GM12872 (cell line): Measurements from ENCODE around the gene SNX9.

Experiments
- TF ChIP-seq, protein P1 (sequence below): IDR thresholded peaks from 3 replicates; pipeline ENCODE4 v1.5.1; 2011; ENCODE audit warnings: low read depth, mild to moderate bottlenecking, low read length, moderate library complexity; ENCODE audit not compliant: insufficient read depth

The SNX9 gene

DNA sequence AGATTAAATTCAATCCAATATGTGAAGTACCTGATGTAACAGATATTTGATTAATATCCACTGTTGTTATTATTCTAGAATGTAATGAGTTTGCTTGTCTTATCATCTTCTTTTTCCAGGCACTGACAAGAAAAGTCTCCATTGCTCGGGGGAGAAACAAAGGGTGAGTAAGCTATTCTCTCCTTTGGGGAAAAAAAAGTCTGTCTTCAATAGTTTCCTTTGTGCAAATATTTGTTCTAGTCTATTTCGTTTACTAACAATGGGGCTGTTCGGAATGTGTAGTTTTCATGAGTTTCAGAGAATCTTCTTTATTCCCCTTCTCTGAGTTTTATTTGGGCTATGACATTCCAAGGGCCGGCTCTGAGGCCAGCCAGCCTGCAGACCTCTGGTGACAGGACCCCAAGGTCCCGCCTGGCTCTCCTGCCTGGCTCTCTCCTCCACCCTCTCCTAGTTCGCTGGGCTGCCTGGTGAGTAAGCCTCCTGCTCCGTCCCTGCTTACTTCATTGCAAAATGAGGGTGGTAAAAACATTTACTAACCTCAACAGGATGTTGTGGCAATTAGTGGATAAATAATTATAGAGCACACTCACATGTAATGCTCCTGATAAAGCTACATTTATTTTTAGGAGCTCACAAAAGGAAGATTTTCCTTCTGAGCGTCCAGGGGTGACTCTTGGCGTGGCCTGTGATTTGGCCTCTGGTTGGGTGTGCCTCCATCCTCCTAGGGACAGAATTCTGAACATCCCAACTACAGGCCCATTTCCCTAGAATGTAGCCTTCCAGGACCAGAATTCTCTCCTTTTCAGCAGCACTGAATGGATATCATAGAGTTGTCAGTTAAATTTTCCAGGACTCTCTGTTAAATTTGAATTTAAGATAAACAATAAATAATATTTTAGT is 43.1 kb upstream of the SNX9 start:
- TF ChIP-seq, protein P1, sequence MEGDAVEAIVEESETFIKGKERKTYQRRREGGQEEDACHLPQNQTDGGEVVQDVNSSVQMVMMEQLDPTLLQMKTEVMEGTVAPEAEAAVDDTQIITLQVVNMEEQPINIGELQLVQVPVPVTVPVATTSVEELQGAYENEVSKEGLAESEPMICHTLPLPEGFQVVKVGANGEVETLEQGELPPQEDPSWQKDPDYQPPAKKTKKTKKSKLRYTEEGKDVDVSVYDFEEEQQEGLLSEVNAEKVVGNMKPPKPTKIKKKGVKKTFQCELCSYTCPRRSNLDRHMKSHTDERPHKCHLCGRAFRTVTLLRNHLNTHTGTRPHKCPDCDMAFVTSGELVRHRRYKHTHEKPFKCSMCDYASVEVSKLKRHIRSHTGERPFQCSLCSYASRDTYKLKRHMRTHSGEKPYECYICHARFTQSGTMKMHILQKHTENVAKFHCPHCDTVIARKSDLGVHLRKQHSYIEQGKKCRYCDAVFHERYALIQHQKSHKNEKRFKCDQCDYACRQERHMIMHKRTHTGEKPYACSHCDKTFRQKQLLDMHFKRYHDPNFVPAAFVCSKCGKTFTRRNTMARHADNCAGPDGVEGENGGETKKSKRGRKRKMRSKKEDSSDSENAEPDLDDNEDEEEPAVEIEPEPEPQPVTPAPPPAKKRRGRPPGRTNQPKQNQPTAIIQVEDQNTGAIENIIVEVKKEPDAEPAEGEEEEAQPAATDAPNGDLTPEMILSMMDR: no peak

DNA sequence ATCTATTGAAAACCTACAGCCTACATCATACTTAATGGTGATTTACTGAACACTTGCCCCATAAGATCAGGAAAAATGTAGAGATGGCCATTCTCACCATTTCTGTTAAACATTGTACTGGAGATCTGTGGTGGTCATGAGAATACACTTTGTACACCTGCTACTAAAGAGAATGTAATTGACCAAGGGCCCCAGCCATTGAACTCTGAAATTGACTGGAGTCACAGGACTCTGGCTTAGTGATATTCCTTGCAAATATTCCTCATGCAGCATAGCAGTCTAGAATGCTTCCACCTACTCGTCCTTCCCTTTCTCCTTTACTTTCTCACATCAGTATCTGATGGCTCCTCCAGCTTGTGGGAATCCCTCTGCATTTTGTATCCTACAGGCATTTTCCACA is 37.4 kb upstream of the SNX9 start:
- TF ChIP-seq, protein P1: no peak

DNA sequence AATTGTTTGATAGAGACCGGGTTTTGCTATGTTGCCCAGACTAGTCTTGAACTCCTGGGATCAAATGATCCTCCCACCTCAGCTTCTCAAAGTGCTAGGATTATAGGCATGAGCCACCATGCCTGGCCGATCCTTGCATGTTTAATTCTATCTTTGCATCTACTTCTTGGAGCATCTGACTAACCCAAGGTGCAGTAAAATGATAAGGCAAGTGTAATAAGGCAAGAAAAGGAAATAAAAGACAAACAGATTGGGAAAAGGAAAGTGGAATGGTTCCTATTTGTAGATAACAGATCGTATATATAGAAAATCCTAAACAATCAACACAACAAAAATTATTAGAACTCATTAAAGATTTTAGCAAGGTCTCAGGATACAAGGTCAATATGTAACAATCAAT is 36.8 kb upstream of the SNX9 start:
- TF ChIP-seq, protein P1: no peak

DNA sequence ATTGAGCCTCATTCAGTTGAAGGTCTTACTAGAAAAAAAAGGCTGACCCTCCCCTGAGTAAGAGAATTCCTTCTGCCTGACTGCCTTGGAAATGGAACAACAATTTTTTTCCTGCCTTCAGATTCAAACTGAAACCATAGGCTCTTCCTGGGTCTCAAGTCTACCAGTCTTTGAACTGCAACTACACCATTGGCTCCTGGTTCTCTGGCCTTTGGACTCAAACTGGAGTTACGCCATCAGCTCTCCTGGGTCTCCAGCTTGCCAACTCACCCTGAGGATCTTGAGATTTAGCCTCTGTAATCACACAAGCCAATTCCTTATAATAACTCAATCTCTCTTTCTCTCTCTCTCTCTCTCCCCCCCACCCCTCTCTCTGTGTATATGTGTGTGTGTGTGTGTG is 36.0 kb upstream of the SNX9 start:
- TF ChIP-seq, protein P1: no peak

DNA sequence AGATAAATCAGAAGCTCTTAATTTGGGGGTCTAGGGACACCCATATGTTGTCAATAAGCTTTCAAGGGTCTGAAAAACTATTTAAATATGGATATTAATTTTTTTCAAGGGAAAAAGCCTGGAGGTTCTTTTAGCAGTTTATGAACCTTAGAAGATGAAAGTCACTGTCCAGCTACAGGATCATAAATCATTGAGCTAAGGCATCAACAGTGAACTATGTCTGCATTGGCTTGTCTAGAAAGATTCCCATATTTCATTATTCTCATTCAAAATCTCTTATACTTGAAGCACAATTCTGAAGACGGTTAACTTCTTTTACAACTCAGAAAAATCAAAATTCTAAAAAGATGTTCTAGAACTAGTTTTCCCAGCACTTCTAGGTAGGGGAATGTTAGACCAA is 34.9 kb upstream of the SNX9 start:
- TF ChIP-seq, protein P1: no peak

DNA sequence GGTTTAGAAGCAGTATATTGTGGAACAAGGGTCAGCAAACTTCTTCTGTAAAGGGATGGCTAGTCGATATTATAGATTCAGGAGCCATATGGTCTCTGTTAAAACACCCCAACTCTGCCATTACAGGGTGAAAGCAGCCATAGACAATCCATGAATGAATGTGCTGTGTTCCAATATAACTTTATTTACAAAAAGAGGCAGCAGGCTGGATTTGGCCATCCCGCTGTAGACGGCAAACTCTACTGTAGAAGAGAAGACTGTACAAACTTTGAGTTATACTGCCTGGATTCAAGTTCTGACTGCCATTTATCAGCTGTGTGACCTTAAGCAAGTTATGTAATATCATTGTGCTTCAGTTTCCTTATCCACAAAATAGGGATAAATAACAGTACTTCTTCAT is 33.7 kb upstream of the SNX9 start:
- TF ChIP-seq, protein P1: no peak

DNA sequence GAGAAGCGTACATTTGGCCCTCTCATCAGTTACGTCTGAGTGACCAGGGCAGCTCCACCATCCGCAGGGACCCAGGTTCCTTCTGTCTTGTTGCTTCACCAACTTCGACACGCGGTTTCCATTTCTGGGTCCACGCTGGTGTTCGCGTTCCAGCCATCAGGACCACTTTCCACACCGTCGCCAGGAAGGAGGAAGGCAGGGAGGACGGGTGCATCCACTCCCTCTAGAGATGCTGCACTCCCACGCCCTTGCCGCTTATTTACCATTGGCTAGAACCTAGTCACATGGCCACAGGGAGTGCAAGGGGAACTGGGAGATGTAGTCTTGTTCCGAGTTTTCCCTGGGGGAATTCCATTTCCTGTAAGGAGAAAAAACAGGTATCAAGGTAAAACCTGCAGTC is 33.2 kb upstream of the SNX9 start:
- TF ChIP-seq, protein P1: no peak
